KMS-11 (cell line): ENCODE results near the gene KLHDC9.

ENCODE experiments used
- H2AFZ ChIP-seq: fragments of 200-600 bp; sonication (generic); 2 replicates; pipeline ENCODE4 v1.6.1; 2016; ENCODE audit warnings: antibody characterized with exemption, mixed run types, low read depth
- H3K27ac ChIP-seq: fragments of 200-600 bp; sonication (generic); 2 replicates; pipeline ENCODE4 v1.6.1; 2016; ENCODE audit warnings: mild to moderate bottlenecking, mixed run types
- H3K27me3 ChIP-seq: fragments of 200-600 bp; sonication (generic); 2 replicates; pipeline ENCODE4 v1.6.1; 2017; ENCODE audit warnings: mild to moderate bottlenecking, low read depth, mixed run types, moderate library complexity; ENCODE audit not compliant: insufficient read depth
- H3K36me3 ChIP-seq: fragments of 200-600 bp; sonication (generic); 2 replicates; pipeline ENCODE4 v1.6.1; 2017; ENCODE audit warnings: mild to moderate bottlenecking, mixed run types; ENCODE audit not compliant: insufficient read depth
- H3K4me1 ChIP-seq: fragments of 200-600 bp; sonication (generic); 2 replicates; pipeline ENCODE4 v1.6.1; 2016; ENCODE audit warnings: mild to moderate bottlenecking, low read depth, mixed run types; ENCODE audit not compliant: poor library complexity, severe bottlenecking
- H3K4me2 ChIP-seq: fragments of 200-600 bp; sonication (generic); 2 replicates; pipeline ENCODE4 v1.7.0; 2016; ENCODE audit warnings: mild to moderate bottlenecking, mixed run types
- H3K4me3 ChIP-seq: fragments of 200-600 bp; sonication (generic); IDR thresholded peaks from 2 replicates; pipeline ENCODE4 v1.6.1; 2017; ENCODE audit warnings: low read depth, low read length, mixed read lengths; ENCODE audit not compliant: insufficient read depth
- H3K79me2 ChIP-seq: fragments of 200-600 bp; sonication (generic); 2 replicates; pipeline ENCODE4 v1.6.1; 2016; ENCODE audit warnings: low read depth, mixed run types; ENCODE audit not compliant: insufficient read depth
- H3K9ac ChIP-seq: fragments of 200-600 bp; sonication (generic); 2 replicates; pipeline ENCODE4 v1.6.1; 2016; ENCODE audit warnings: mild to moderate bottlenecking, mixed run types
- H4K20me1 ChIP-seq: fragments of 200-600 bp; sonication (generic); 2 replicates; pipeline ENCODE4 v1.6.1; 2016; ENCODE audit warnings: mild to moderate bottlenecking, mixed run types; ENCODE audit not compliant: insufficient read depth
- TF ChIP-seq, protein P1 (sequence below): fragments of 200-600 bp; sonication (generic); conservative IDR thresholded peaks from 2 replicates; pipeline ENCODE4 v1.6.1; 2017; ENCODE audit warnings: low read depth, mild to moderate bottlenecking, antibody characterized with exemption, low read length, moderate library complexity, mixed read lengths

The KLHDC9 gene

DNA sequence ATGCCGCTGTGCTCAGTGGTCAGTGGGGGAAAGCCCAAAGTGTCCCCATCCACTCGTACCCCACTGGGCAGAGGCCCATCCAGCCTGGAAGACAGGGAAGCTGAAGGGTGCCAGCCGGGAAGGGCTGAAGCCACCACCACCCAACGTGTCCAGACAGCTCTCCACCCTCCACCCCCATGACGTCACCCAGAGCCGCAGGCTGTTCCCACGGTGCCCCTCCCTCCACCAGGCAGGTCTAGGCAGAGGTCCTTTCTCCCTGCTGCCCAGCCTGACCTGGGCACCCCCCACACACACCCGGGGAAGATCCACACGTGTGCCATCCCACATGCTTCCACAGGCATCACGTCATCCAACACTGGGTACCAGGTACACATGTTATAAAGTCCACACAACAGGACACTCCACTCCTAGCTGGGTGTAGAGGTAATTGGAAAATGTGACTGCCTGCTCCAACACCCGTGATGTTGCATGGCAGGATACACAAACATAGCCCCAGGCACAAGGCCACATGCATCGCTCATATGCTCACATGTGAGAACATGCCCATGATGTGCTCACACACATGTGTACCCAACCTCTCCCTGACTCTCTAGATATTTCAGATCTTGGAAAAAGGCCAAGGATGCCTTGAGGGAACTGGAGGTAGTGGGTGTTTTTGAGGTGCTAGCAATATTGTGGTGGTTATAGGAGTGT, 23.3 kb upstream of the KLHDC9 start:
- Histone ChIP-seq H3K4me2 (no peak overlapping the region), H3K4me1 (peaks cover 22% of the 10 kb centered on the region), H4K20me1 (no peaks in the 10 kb centered on the region), H3K4me3 (no peak overlapping the region), H3K79me2 (no peaks in the 10 kb centered on the region), H3K36me3 (no peaks in the 10 kb centered on the region), H2AFZ (no peak overlapping the region), H3K27ac (no peak overlapping the region), H3K9ac (no peak overlapping the region), H3K27me3 (no peaks in the 10 kb centered on the region)
- TF ChIP-seq, protein P1, sequence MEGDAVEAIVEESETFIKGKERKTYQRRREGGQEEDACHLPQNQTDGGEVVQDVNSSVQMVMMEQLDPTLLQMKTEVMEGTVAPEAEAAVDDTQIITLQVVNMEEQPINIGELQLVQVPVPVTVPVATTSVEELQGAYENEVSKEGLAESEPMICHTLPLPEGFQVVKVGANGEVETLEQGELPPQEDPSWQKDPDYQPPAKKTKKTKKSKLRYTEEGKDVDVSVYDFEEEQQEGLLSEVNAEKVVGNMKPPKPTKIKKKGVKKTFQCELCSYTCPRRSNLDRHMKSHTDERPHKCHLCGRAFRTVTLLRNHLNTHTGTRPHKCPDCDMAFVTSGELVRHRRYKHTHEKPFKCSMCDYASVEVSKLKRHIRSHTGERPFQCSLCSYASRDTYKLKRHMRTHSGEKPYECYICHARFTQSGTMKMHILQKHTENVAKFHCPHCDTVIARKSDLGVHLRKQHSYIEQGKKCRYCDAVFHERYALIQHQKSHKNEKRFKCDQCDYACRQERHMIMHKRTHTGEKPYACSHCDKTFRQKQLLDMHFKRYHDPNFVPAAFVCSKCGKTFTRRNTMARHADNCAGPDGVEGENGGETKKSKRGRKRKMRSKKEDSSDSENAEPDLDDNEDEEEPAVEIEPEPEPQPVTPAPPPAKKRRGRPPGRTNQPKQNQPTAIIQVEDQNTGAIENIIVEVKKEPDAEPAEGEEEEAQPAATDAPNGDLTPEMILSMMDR: no peak

DNA sequence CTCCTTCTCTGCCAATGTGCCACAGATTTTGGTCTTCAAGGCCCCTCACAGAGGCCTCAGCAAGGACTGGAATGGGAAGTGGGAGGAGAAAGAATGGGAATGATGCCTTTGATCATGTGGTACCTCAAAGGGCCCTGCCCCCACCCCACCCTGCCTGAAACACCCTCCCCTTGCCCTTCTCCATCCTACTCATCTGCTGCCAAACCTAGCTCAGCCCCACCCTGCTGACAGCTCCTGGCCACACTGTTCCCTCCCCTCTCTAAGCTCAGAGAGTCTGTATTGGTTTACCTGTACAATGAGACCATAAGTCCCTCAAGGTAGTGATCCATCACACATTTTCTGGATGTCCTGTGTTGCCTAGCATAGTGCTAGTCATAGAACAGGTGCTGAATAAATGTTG, 21.8 kb upstream of the KLHDC9 start:
- Histone ChIP-seq H3K4me1 (peaks cover 8% of the 10 kb centered on the region), H3K79me2 (no peaks in the 10 kb centered on the region), H3K27ac (no peak overlapping the region), H3K4me3 (no peak overlapping the region), H3K9ac (no peak overlapping the region), H3K36me3 (no peaks in the 10 kb centered on the region), H2AFZ (no peak overlapping the region), H4K20me1 (no peaks in the 10 kb centered on the region), H3K27me3 (no peaks in the 10 kb centered on the region), H3K4me2 (no peak overlapping the region)
- TF ChIP-seq, protein P1: no peak

GRCh38 chr1:161077426-161077825, 20.7 kb upstream of the KLHDC9 start:
- no peak overlapping the region for H3K9ac ChIP-seq
- H3K27me3 ChIP-seq: no peaks in the 10 kb centered on the region
- H3K4me2 ChIP-seq: no peak overlapping the region
- no peak overlapping the region for H2AFZ ChIP-seq
- H3K27ac ChIP-seq: no peak overlapping the region
- H3K4me3 ChIP-seq: no peak overlapping the region
- no peaks in the 10 kb centered on the region for H4K20me1 ChIP-seq
- H3K79me2 ChIP-seq: no peaks in the 10 kb centered on the region
- H3K36me3 ChIP-seq: no peaks in the 10 kb centered on the region
- TF ChIP-seq, protein P1: no peak
- H3K4me1 ChIP-seq: no peaks in the 10 kb centered on the region

- Histone ChIP-seq H3K79me2 (no peaks in the 10 kb centered on the region), H2AFZ (no peak overlapping the region), H3K4me3 (no peak overlapping the region), H3K36me3 (no peaks in the 10 kb centered on the region), H3K27me3 (no peaks in the 10 kb centered on the region), H3K4me1 (peaks cover 8% of the 10 kb centered on the region), H3K27ac (no peak overlapping the region), H4K20me1 (no peaks in the 10 kb centered on the region), H3K9ac (no peak overlapping the region), H3K4me2 (no peak overlapping the region)
- TF ChIP-seq, protein P1: no peak
Measured at GRCh38 chr1:161079436-161080110, 18.6 kb upstream of the KLHDC9 start.
